ENCODE measurements around the gene BMP8B. TPM values are rescaled to one million over a fixed set of nuclear protein-coding genes. Genes with fewer than 3 reads are reported as not detected.
"Not testable (repeated sequence)": the region's sequence is repeated elsewhere in the genome, so short reads cannot be mapped to it uniquely, and the experiment has no call there.

Gene BMP8B
- total RNA-seq, 1 donor from 2014 or later: 1.4 TPM

DNA sequence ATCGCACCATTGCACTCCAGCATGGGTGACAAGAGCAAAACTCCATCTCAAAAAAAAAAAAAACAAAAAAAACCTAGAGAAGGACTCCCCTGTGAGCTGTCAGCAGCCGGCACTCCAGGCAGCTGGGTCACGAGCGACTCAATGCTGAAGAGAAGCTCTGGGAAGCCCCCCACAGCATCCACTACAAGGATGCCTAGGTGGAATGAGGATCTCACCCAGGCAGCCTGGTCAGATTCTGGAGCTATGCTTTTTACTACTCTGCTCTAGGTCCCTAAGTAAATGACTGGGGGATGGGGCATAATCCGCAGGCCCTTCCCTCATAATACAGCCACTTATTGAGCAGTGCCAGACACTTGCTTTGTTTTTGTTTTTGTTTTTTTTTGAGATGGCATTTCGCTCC, 6.6 kb downstream of the BMP8B start:
- Mint-ChIP-seq H3K4me3 (no peak overlapping the region), H3K4me1 (peaks cover 12% of the 10 kb centered on the region), H3K27ac (ENCODE audit: unreplicated experiment) (no peak overlapping the region), H3K36me3 (ENCODE audit: low read depth) (no peaks in the 10 kb centered on the region), H3K27me3 (ENCODE audit: low read depth) (peaks cover 27% of the 10 kb centered on the region), H3K9me3 (no peaks in the 10 kb centered on the region)
- no peak for TF ChIP-seq CTCF (conservative IDR thresholded peaks at IDR 0.05)
- DNase-seq (ENCODE audit: low read depth, low spot score): no peak

- H3K4me1 Mint-ChIP-seq: peaks cover 7% of the 10 kb centered on the region
- H3K4me3 Mint-ChIP-seq: no peak overlapping the region
- H3K9me3 Mint-ChIP-seq: no peaks in the 10 kb centered on the region
- no peak for TF ChIP-seq CTCF (conservative IDR thresholded peaks at IDR 0.05)
- H3K27ac Mint-ChIP-seq (ENCODE audit: unreplicated experiment): no peak overlapping the region
- no peaks in the 10 kb centered on the region for H3K36me3 Mint-ChIP-seq (ENCODE audit: low read depth)
- H3K27me3 Mint-ChIP-seq (ENCODE audit: low read depth): peaks cover 23% of the 10 kb centered on the region
- no peak for DNase-seq (ENCODE audit: low read depth, low spot score)
These were observed 7.3 kb downstream of the BMP8B start for GRCh38 chr1:39781349-39781715.

DNA sequence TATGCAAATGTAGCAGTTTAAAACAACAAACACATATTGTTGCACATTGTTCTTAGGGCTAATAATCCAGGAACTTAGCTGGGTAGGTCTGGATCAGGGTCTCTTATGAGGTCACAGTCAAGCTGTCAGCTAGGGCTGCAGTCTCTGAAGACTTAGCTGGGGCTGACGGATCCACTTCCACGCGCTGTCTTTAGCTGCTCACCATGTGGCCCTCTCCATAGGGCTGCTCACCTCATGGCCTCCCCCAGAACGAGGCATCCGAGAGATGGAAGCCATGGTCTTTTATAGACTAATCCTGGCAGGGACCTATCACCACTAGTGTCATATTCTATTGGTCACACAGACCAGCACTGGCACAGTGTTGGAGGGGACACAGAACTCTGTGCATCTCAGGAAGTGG, 8.8 kb downstream of the BMP8B start:
- Mint-ChIP-seq H3K4me3 (no peak overlapping the region), H3K4me1 (no peaks in the 10 kb centered on the region), H3K9me3 (no peaks in the 10 kb centered on the region), H3K27ac (ENCODE audit: unreplicated experiment) (no peak overlapping the region), H3K36me3 (ENCODE audit: low read depth) (no peaks in the 10 kb centered on the region), H3K27me3 (ENCODE audit: low read depth) (peaks cover 14% of the 10 kb centered on the region)
- TF ChIP-seq CTCF (conservative IDR thresholded peaks at IDR 0.05): no peak
- DNase-seq (ENCODE audit: low read depth, low spot score): no peak

DNA sequence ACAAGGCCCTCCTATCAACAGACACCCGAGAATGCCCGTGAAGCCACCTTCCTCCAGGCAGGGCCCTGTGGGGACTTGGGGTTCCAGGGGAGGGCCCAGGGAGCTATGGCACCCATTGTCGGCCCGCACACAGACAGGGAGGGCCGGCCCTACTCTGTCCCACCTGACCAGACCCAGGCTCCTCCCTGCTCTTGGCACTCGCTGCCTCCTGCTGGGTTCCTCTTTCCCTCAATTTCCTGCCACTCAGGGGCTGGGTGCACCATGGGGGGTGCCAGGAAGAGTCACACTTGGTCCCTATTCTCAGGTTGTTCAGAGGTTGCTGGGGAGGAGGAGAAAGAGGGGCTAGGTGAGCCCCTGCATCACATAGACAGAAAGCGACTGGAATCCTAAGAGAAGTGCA, 9.5 kb downstream of the BMP8B start:
- Mint-ChIP-seq H3K27me3 (ENCODE audit: low read depth) (peaks cover 14% of the 10 kb centered on the region), H3K27ac (ENCODE audit: unreplicated experiment) (no peak overlapping the region), H3K4me3 (no peak overlapping the region), H3K36me3 (ENCODE audit: low read depth) (no peaks in the 10 kb centered on the region), H3K9me3 (no peaks in the 10 kb centered on the region), H3K4me1 (no peaks in the 10 kb centered on the region)
- no peak for DNase-seq (ENCODE audit: low read depth, low spot score)
- TF ChIP-seq CTCF (conservative IDR thresholded peaks at IDR 0.05): no peak

GRCh38 chr1:39778463-39779099, 10.1 kb downstream of the BMP8B start:
- H3K27me3 Mint-ChIP-seq (ENCODE audit: low read depth): peaks cover 12% of the 10 kb centered on the region
- H3K36me3 Mint-ChIP-seq (ENCODE audit: low read depth); H3K4me1 Mint-ChIP-seq; DNase-seq (ENCODE audit: low read depth, low spot score); H3K4me3 Mint-ChIP-seq; H3K27ac Mint-ChIP-seq (ENCODE audit: unreplicated experiment); H3K9me3 Mint-ChIP-seq: not testable (repeated sequence)

DNA sequence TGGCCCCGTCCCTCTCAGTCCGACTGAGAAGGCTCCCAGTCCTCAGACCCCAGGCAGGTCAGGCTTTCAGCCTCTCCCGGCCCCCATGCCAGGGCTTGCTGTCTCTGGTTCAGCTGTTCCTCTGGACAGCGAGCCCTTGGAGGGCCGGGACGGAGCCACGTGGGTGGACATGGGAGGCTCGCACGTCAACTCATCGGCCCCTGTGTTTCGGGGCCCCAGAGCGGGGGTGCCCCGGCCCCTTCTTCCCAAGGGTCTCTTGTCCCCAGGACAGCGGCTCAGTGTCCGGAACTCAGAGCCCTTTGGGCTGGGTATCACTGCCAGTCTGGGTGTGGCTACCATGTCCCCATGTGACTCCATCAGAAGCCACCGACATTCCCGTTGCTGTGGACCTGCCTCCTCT, 10.8 kb downstream of the BMP8B start:
- H3K4me3 Mint-ChIP-seq; H3K4me1 Mint-ChIP-seq; H3K9me3 Mint-ChIP-seq; H3K27me3 Mint-ChIP-seq (ENCODE audit: low read depth); H3K27ac Mint-ChIP-seq (ENCODE audit: unreplicated experiment); H3K36me3 Mint-ChIP-seq (ENCODE audit: low read depth); DNase-seq (ENCODE audit: low read depth, low spot score): not testable (repeated sequence)

DNA sequence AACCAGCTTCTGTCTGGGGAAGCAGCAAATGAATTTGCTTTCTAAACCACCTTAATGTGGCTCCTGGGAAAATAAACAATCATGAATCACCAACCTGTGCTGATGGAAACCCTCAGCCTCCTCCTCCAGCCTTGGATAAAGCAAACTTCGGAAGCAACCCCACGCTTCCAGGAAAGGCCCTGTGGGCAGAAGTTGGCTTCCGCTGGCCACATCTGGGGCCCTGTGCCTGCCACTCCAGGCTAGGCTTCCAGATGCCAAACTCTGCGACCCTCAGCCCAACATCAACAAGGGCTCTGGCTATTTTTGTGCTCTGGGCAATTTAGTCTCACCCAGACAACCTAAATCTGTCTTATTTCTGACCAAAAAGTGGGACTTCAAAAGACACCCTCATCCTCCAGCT, 11.4 kb downstream of the BMP8B start:
- Mint-ChIP-seq H3K4me3 (no peak overlapping the region), H3K27me3 (ENCODE audit: low read depth) (peaks cover 6% of the 10 kb centered on the region), H3K27ac (ENCODE audit: unreplicated experiment) (no peak overlapping the region), H3K4me1 (no peaks in the 10 kb centered on the region), H3K9me3 (no peaks in the 10 kb centered on the region), H3K36me3 (ENCODE audit: low read depth) (no peaks in the 10 kb centered on the region)
- no peak for TF ChIP-seq CTCF (conservative IDR thresholded peaks at IDR 0.05)
- no peak for DNase-seq (ENCODE audit: low read depth, low spot score)
